A673 (cell line): ENCODE data around the gene FGF18.

Experiments used
- EZH2 ChIP-seq: fragments of 200-600 bp; sonication (generic); IDR thresholded peaks from 2 replicates; pipeline ENCODE4 v1.6.1; 2017; ENCODE audit warnings: borderline replicate concordance, low read depth, mild to moderate bottlenecking, mixed read lengths, antibody characterized with exemption, low read length; ENCODE audit not compliant: poor library complexity, severe bottlenecking
- TF ChIP-seq, protein P1 (sequence below): fragments of 300-800, 200-600 bp; sonication (generic); conservative IDR thresholded peaks from 2 replicates; pipeline ENCODE4 v1.5.1; 2017; ENCODE audit warnings: low read depth, mild to moderate bottlenecking, antibody characterized with exemption, low read length, moderate library complexity, mixed read lengths

- no peak for TF ChIP-seq EZH2
- TF ChIP-seq, protein P1, sequence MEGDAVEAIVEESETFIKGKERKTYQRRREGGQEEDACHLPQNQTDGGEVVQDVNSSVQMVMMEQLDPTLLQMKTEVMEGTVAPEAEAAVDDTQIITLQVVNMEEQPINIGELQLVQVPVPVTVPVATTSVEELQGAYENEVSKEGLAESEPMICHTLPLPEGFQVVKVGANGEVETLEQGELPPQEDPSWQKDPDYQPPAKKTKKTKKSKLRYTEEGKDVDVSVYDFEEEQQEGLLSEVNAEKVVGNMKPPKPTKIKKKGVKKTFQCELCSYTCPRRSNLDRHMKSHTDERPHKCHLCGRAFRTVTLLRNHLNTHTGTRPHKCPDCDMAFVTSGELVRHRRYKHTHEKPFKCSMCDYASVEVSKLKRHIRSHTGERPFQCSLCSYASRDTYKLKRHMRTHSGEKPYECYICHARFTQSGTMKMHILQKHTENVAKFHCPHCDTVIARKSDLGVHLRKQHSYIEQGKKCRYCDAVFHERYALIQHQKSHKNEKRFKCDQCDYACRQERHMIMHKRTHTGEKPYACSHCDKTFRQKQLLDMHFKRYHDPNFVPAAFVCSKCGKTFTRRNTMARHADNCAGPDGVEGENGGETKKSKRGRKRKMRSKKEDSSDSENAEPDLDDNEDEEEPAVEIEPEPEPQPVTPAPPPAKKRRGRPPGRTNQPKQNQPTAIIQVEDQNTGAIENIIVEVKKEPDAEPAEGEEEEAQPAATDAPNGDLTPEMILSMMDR, result no peak
Measured at GRCh38 chr5:171387345-171387969, 32.0 kb upstream of the FGF18 start, which contains the start of gene NPM1.
